Hepatocyte (in vitro differentiated cells): Measurements from ENCODE around the gene FBXL17. TPM values are rescaled to one million over a fixed set of nuclear protein-coding genes. Genes with fewer than 3 reads are reported as not detected.
A peak's percentile ranks its signal among the peaks of the same experiment; 100 is the strongest.

Experiments
- DNase-seq: peaks from one replicate; pipeline ENCODE4 v3.0.0-alpha.2; 2016; ENCODE audit warnings: low spot score
- H2AFZ ChIP-seq: fragments of 200-600 bp; sonication (generic); 2 replicates; pipeline ENCODE4 v1.6.0; 2016; ENCODE audit warnings: antibody characterized with exemption, mild to moderate bottlenecking
- H3K27ac ChIP-seq: fragments of 200-600 bp; sonication (generic); 2 replicates; pipeline ENCODE4 v1.5.1; 2016; ENCODE audit warnings: mild to moderate bottlenecking
- H3K27me3 ChIP-seq: fragments of 200-600 bp; sonication (generic); 2 replicates; pipeline ENCODE4 v1.6.1; 2016
- H3K36me3 ChIP-seq: fragments of 200-600 bp; sonication (generic); replicated peaks from 2 replicates; pipeline ENCODE4 v1.5.1; 2016; ENCODE audit warnings: low read depth; ENCODE audit not compliant: insufficient read depth
- H3K4me1 ChIP-seq: fragments of 200-600 bp; sonication (generic); 2 replicates; pipeline ENCODE4 v1.5.1; 2016; ENCODE audit warnings: mild to moderate bottlenecking, moderate library complexity; ENCODE audit not compliant: insufficient read depth
- H3K4me2 ChIP-seq: fragments of 200-600 bp; sonication (generic); 2 replicates; pipeline ENCODE4 v1.6.0; 2016
- H3K4me3 ChIP-seq: fragments of 200-600 bp; sonication (generic); 2 replicates; pipeline ENCODE4 v1.5.1; 2016; ENCODE audit warnings: mild to moderate bottlenecking
- H3K79me2 ChIP-seq: fragments of 200-600 bp; sonication (generic); 2 replicates; pipeline ENCODE4 v1.6.0; 2017; ENCODE audit warnings: mild to moderate bottlenecking
- H3K9me2 ChIP-seq: fragments of 200-600 bp; sonication (generic); replicated peaks from 2 replicates; pipeline ENCODE4 v1.6.0; 2017; ENCODE audit warnings: mild to moderate bottlenecking; ENCODE audit not compliant: insufficient read depth
- H3K9me3 ChIP-seq: fragments of 200-600 bp; sonication (generic); 2 replicates; pipeline ENCODE4 v1.5.1; 2016; ENCODE audit warnings: low read depth, mild to moderate bottlenecking
- H4K20me1 ChIP-seq: fragments of 200-600 bp; sonication (generic); 2 replicates; pipeline ENCODE4 v1.6.0; 2016; ENCODE audit warnings: mild to moderate bottlenecking; ENCODE audit not compliant: insufficient read depth, poor library complexity, severe bottlenecking
- CTCF ChIP-seq: fragments of 200-600 bp; sonication (generic); IDR thresholded peaks from 2 replicates; pipeline ENCODE4 v1.5.1; 2016; ENCODE audit warnings: antibody characterized with exemption, mild to moderate bottlenecking; ENCODE audit not compliant: poor library complexity
- EZH2 ChIP-seq: fragments of 200-600 bp; sonication (generic); IDR thresholded peaks from 2 replicates; pipeline ENCODE4 v1.6.1; 2016; ENCODE audit warnings: antibody characterized with exemption, mild to moderate bottlenecking, borderline replicate concordance
- EZH2phosphoT487 ChIP-seq: fragments of 200-600 bp; sonication (generic); IDR thresholded peaks from one replicate; pipeline ENCODE4 v1.6.1; 2018; ENCODE audit warnings: antibody characterized with exemption, mild to moderate bottlenecking, low read depth, moderate library complexity; ENCODE audit not compliant: unreplicated experiment, severe bottlenecking
- WGBS: methylation state at CpG from one replicate; pipeline ENCODE4 v1.1.6; 2016; ENCODE audit warnings: low lambda C conversion rate; ENCODE audit errors: missing lambda C conversion rate; 5-methylcytosine and 5-hydroxymethylcytosine counted together
- polyA plus RNA-seq: library from polyadenylated mRNA; unstranded; fragments of >200 nt; fragmentation: Nextera tagmentation; extraction: Ambion mirVana; gene quantifications from 2 replicates; pipeline ENCODE4 v1.2.1, GENCODE V29; 2016
- total RNA-seq: library from RNA; depleted of rRNA; stranded (reverse); fragments of >200 nt; gene quantifications from 2 replicates; pipeline ENCODE4 v1.2.3, GENCODE V29; 2014

FBXL17 gene
- total and polyA plus RNA-seq, 2 experiments from 2014 or later: 12.5 to 18.2 TPM

- TF ChIP-seq EZH2phosphoT487 (no peak), EZH2 (no peak), CTCF (no peak)
- Histone ChIP-seq H3K36me3 (no peaks in the 10 kb centered on the region), H3K79me2 (peaks cover 7% of the 10 kb centered on the region), H2AFZ (no peak overlapping the region), H3K9me2 (no peaks in the 10 kb centered on the region), H3K27me3 (no peaks in the 10 kb centered on the region), H3K27ac (no peak overlapping the region), H3K4me2 (no peak overlapping the region), H3K4me1 (peaks cover 15% of the 10 kb centered on the region), H4K20me1 (no peaks in the 10 kb centered on the region), H3K4me3 (no peak overlapping the region), H3K9me3 (no peaks in the 10 kb centered on the region)
- 82% methylated on average over 3 of the region's 3 CpGs for WGBS
- DNase-seq: no peak
Observed at GRCh38 chr5:108387758-108388157, 5.9 kb upstream of the FBXL17 start.

GRCh38 chr5:108386345-108387061, 4.6 kb upstream of the FBXL17 start:
- no peaks in the 10 kb centered on the region for H3K27me3 ChIP-seq
- no peaks in the 10 kb centered on the region for H3K9me2 ChIP-seq
- no peak overlapping the region for H3K4me2 ChIP-seq
- no peak overlapping the region for H3K4me3 ChIP-seq
- no peaks in the 10 kb centered on the region for H3K36me3 ChIP-seq
- no peak overlapping the region for H2AFZ ChIP-seq
- TF ChIP-seq CTCF (no peak), EZH2phosphoT487 (no peak), EZH2 (no peak)
- peak; percentile 14 for DNase-seq
- H4K20me1 ChIP-seq: no peaks in the 10 kb centered on the region
- H3K9me3 ChIP-seq: no peaks in the 10 kb centered on the region
- peak overlapping the region; percentile 71 for H3K27ac ChIP-seq
- peaks cover 7% of the 10 kb centered on the region for H3K79me2 ChIP-seq
- H3K4me1 ChIP-seq: peaks cover 16% of the 10 kb centered on the region
- WGBS: 85% methylated on average over 3 of the region's 3 CpGs

- Histone ChIP-seq H3K9me3 (no peaks in the 10 kb centered on the region), H3K4me1 (peaks cover 17% of the 10 kb centered on the region), H3K27ac (no peak overlapping the region), H2AFZ (no peak overlapping the region), H3K36me3 (no peaks in the 10 kb centered on the region), H3K79me2 (peaks cover 17% of the 10 kb centered on the region), H3K4me2 (no peak overlapping the region), H4K20me1 (no peaks in the 10 kb centered on the region), H3K27me3 (no peaks in the 10 kb centered on the region), H3K4me3 (no peak overlapping the region), H3K9me2 (no peaks in the 10 kb centered on the region)
- 95% methylated on average over 1 of the region's 1 CpG for WGBS
- TF ChIP-seq EZH2phosphoT487 (no peak), CTCF (no peak), EZH2 (no peak)
- no peak for DNase-seq
Observed at GRCh38 chr5:108384741-108385140, 2.8 kb upstream of the FBXL17 start.
